Measurements from ENCODE around the gene OR2A5.
"Not testable (repeated sequence)": the region's sequence is repeated elsewhere in the genome, so short reads cannot be mapped to it uniquely, and the experiment has no call there.

The OR2A5 gene

DNA sequence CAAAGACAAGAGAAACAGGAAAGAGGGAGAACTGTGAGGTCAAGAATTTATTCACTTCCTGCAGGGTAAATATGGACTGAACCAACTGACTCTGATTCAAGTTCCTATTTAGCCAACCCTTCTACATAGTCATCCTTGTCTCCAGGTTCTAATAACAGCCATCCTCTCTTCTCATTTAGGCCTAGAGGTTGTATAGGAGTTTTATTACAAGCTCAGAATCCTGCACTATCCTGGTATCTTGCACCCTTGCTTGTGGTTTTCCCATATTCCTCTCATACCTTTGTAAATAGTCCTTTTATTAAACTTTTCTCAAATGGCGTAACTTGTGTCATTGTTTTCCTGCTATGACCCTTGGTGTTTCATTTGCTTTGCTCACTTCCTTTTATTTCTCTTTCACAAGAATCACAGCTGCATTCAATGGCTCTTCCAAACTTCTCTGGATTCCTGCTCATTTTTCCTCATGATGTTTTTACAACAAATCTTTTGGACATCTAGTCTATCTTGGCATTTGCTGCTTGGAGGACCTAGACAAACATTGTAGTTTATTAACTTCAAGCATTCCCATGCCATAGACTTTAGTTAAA is 12.4 kb upstream of the OR2A5 start:
- DNase-seq: no peak

DNA sequence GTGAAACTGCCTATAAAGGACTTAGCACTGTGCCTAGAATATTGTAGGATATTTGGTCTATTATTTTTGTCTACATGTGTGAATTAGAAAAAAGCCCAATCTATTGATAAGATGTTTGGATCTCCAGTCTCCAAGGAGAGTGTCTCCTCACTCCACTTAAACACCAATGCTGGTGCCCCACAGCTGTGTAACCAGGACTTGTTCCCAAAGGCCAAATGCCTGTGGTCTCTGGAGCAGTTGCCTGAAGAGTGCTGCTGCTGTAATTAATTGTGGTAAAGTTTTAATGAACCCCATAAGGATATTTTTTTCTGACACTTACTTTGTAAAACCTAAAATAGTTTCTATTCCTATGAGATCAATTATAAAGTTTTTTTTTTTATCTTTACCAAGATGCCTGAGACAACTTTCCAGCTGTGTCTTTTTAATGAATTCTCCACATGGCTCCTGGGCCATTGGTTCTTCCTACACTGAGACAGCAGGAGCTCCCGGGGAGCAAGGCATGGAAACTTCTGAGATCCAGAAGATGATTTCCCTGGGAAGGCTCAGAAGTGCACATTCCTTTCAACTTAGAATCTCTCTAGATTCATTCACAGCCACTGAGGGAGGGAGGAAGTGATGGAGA is 11.2 kb upstream of the OR2A5 start:
- DNase-seq: no peak

DNA sequence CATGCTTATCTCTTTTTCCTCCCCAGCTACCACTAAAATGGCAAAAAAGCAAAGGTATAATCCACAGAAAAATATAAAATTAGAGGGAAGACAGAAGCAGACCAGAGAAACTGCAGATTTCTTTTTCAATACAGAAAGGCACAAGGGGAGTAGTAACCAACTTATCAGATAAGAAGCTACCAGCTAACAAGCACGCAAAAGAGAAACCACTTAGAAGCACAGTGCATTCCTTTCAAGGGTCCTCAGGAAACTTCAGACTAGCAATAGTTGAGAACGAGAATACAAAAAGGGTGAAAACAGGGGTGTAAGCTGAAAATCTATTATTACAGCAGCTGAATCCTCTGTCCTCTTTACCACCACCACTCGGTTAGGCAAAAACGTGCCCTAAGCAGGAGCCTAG is 9.9 kb upstream of the OR2A5 start:
- DNase-seq: no peak

DNA sequence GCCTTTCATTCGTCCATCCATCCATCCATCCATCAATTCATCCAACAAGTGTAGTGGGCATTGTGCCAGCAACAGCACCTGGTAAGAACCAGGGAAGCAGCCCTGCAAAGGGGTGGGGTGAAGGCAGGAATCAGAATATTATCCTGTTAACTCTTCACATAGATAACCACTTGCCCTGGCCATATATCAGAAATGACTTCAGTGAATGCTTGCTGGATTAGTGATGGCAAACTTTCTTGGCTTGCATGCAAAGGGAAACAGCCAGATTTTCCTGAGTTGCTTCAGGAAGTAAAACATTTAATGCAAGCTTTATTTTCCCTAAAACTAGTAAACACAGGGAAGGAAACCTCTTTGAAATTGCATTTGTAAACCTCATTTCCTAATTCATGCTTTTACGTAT is 743 bp downstream of the OR2A5 start:
- DNase-seq: peak; percentile 29

DNA sequence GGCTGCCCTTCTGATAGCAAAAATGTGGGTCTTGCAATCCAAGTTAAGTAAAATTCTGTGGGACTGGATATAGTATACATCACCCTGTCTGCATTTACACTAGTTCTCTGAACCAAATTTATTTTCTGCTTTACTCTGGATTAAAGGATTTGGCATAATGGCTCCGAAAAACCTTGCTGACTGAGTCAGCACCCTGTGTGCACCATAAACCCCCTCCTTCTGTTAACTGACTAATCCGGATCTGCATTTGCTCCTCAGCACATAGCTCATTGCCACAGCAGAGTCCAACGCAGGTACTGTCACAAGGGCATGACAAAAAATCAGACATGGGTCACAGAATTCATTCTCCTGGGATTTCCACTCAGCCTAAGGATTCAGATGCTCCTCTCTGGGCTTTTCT is 1.3 kb downstream of the OR2A5 start:
- DNase-seq: no peak

DNA sequence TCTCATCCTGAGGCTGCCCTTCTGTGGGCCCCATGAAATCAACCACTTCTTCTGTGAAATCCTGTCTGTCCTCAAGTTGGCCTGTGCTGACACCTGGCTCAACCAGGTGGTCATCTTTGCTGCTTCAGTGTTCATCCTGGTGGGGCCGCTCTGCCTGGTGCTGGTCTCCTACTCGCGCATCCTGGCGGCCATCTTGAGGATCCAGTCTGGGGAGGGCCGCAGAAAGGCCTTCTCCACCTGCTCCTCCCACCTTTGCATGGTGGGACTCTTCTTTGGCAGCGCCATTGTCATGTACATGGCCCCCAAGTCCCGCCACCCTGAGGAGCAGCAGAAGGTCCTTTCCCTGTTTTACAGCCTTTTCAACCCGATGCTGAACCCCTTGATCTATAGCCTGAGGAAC is 2.1 kb downstream of the OR2A5 start:
- DNase-seq: not testable (repeated sequence)

DNA sequence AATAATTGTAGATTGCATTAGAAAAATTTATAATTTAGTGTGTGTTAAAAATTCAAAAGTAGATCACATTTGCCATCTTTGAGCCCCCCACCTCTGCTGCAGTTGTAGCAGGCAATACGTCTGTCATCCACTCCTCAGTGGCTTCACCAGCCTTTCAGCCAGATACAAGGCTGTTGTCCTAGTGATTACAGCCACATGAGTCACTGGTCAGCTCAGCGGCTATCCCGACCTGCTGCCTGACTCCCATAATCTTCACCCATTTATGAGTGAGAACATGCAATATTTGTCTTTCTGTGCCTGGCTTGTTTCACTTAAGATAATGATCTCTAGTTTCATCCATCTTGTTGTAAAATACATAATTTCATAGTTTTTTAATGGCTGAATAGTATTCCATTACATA is 9.2 kb downstream of the OR2A5 start:
- DNase-seq: no peak

DNA sequence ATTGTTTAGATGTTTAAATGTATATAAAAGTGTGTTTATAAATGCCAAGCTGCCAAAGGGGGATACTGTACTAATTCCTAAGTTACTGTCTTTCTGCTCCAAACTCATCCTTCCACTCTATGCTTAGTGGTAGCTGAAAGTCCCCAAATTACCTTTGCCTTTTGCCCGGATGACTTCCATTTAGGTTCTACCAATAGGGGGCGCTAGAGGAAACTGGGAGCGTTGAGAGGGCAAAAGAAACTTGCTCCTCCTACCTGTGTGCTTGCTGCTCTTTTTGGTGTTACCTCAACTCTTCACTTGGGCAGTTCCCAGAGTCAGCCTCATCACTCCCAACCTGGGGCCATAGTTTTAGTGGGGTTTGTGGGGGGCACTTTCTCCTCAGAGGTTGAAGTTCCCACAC is 15.0 kb downstream of the OR2A5 start:
- DNase-seq: no peak

DNA sequence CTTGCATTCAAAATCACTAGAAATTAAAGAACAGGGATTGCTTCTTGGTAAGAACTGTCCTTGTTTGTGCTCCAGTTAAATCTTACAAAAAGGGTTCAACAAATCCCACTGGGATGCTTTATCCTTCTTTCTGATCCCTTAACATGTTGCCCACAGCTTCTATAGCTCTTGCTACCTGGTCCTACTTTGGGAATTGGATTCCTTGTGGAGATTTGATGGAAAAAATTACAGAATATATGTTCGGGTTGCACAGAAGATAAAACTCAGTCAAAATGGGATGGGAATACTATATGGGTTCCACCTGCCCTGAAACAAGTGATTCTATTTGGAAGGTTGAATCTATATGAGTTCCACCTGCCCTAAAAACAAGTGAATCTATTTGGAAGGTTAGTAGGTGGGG is 20.8 kb downstream of the OR2A5 start, which contains the start of gene OR2A25:
TSS of gene OR2A25 (plus strand) at position 301 of the 400 bp plus-strand sequence. CDS start 4,409 bp downstream, outside the sequence.
- DNase-seq: no peak

DNA sequence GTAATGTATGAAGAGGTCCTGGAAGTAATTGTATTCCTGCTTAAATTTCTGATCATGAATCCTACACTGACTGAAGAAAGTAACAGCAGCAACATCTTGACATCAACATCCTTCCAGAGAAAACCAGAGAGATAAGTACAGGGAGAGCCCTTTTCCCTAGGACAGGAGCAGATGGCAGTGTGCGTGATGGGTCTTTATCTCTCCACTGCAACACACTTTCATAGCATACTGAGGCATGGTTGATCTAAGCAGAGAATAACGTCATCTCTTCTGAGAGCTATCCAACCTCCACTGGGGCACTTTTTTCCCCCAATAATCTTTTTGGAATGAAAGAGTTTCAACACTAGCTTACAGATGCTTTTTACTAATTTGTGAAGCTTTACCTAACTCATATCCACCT is 21.2 kb downstream of the OR2A5 start:
- DNase-seq: no peak

DNA sequence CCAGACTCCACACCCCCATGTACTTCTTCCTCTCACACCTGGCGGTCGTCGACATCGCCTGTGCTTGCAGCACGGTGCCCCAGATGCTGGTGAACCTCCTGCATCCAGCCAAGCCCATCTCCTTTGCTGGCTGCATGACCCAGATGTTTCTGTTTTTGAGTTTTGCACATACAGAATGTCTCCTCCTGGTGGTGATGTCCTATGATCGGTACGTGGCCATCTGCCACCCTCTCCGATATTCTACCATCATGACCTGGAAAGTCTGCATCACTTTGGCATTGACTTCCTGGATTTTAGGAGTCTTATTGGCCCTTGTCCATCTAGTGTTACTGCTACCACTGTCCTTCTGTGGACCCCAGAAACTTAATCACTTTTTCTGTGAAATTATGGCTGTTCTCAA is 25.6 kb downstream of the OR2A5 start:
- no peak for DNase-seq

DNA sequence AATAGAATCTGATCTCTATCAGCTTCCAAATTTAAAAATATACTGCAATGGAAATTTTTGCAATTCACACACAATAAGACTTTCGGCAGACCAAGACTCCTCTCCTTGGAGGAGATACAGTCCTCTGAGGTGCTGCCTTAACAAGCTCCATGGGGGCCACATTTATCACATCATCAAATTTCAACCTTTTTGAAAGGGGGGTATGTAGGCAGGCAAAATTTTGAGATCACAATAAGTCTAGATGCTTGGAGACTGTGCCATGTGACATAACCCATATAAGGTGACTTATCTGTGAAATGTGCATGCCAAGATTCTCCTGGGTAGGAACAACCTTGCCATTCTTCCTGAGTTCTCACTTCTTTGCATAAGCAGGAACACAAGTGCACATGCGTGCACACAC is 37.2 kb downstream of the OR2A5 start, which contains the start of gene OR2A12:
TSS of gene OR2A12 (plus strand) at position 301 of the 400 bp plus-strand sequence. CDS start 8,830 bp downstream, outside the sequence.
- no peak for DNase-seq

DNA sequence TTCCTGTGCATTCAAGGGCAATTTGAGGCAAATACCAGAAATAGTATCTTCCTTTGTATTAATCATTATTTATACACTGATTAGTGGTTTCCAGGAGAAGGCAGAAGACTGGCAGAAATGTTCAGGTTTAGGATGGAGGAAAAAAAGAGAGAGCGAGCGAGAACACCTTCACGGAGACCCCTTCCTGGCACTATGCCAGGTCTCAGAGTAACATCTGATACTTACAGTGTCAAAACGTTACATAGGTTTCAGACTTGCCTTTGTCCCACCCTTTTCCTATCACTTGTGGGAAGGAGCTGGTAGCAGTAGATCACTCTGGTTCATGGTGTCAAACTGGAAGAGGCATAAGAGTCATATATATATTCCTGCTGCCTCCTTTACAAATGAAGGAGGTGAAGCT is 38.0 kb downstream of the OR2A5 start:
- DNase-seq: no peak

DNA sequence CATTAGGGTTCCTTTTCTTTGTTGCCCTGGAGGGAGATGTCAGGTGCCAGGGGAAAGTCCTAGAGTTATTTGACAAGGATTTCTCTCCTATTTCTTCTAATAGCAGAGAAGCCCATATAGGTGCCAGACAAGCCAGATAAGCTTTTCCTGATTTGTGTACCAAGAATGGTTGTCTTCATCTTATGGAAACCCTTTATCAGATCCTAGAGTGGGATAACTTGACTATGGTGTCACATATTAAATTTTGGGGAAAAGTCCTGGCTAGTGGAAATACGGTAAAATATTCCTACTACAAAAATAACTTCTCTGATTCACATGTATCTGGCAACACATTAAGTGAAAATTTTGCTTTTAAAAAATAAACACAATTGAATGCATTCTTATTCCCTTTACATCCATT is 38.5 kb downstream of the OR2A5 start:
- no peak for DNase-seq

DNA sequence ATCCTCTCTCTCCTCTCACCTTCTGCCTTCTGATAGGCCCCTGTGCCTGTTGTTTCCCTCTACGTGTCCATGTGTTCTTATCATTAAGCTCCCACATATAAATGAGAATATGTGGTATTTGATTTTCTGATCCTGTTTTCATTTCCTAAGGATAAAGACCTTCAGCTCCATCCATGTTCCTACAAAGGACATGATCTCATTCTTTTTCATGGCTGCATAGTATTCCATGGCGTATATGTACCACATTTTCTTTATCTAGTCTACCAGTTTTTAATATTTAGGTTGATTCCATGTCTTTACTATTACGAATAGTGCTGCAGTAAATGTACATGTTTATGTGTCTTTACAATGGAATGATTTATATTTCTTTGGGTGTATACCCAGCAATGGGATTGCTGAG is 41.9 kb downstream of the OR2A5 start:
- DNase-seq: no peak

DNA sequence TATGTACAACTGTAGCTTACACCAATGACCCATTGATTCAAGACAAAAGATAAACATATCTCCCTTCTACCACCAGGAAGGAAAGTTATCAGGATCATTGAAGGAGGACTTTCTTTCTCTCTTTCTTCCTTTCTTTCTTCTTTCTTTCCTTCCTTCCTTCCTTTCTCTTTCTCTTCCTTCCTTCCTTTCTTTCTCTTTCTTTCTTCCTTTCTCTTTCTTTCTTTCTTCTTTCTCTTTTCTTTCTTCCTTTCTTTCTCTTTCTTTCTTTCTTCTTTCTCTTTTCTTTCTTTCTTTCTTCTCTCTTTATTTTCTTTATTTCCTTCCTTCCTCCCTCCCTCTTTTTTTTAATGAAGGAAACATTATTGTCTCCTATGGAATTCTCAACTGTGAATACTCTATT is 50.0 kb downstream of the OR2A5 start:
- DNase-seq: no peak

DNA sequence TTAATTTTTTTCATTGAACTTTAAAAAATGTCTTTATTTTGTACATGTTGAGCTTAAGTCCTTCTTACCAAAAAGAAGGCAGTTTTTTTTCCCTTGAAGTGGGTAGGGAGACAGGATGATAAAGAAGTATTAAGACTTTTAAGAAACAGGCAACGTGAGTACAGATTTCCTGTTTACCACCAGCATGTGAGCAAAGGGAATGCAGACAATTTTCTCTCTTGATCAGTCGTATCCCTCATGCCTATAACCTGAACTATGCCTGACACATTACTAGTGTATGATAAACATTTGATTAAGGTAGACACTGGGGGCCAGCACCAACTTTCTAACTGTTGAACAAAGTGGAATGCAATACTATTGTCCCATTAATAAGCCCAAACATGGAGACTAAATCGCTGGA is 51.9 kb downstream of the OR2A5 start:
- no peak for DNase-seq

DNA sequence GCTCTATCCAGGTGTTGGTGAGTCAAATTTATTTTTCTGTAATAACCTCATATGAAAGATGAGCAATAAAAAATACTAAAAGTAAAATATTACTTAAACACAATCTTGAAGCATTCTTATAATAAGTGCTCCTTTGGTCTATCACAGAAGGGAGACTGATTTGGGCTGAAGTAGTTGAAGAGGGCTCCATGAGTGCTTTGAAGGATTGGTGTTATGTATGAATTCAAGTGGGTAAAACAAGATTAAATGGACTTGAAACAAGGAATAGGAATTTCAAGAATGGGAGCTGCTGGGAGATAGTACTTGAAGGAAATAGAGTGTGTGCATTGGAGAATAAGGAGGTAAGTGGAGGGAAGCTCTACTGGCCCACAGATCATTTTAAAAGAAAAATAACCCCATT is 53.3 kb downstream of the OR2A5 start:
- DNase-seq: no peak

DNA sequence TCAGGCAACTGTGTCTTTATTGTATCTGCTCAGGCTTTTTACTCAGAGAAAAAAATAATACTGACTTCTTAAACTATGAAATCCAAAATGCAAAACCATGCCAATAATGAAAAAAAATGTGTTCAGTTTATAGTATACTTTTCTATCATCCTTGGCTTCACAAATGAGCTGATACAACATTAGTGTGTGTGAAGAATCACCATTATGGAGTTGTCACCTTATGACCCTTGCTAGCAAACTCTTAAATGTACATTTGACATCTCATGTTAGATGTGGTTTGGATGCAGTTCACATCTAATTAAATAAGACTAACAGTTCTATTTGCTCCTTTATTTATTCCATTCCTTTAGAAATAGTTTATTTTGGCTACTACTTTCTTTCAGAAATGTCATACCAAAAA is 56.5 kb downstream of the OR2A5 start:
- no peak for DNase-seq
